Measurements from ENCODE around the gene PIEZO2. TPM values are rescaled to one million over a fixed set of nuclear protein-coding genes. Genes with fewer than 3 reads are reported as not detected.

The PIEZO2 gene
- total RNA-seq, 2 experiments from 2014 or later: not detected

- Mint-ChIP-seq H3K27ac (no peak overlapping the region), H3K4me3 (no peak overlapping the region), H3K27me3 (no peaks in the 10 kb centered on the region), H3K4me1 (no peaks in the 10 kb centered on the region), H3K36me3 (no peaks in the 10 kb centered on the region), H3K9me3 (ENCODE audit: low read depth) (no peaks in the 10 kb centered on the region)
- DNase-seq: no peak
- CTCF ChIA-PET: no interaction called here
- no peak for ATAC-seq
These were observed 195.7 kb downstream of the PIEZO2 start for GRCh38 chr18:10953672-10954071.

GRCh38 chr18:10951631-10952544 is 197.5 kb downstream of the PIEZO2 start:
- Mint-ChIP-seq H3K4me3 (no peak overlapping the region), H3K27ac (no peak overlapping the region), H3K4me1 (no peaks in the 10 kb centered on the region), H3K27me3 (no peaks in the 10 kb centered on the region), H3K36me3 (no peaks in the 10 kb centered on the region), H3K9me3 (ENCODE audit: low read depth) (no peaks in the 10 kb centered on the region)
- no peak for ATAC-seq
- no peak for DNase-seq
- CTCF ChIA-PET: no interaction called here

GRCh38 chr18:10950876-10951630 is 198.3 kb downstream of the PIEZO2 start:
- Mint-ChIP-seq H3K9me3 (ENCODE audit: low read depth) (peaks cover 3% of the 10 kb centered on the region), H3K36me3 (peaks cover under 1% of the 10 kb centered on the region), H3K27me3 (no peaks in the 10 kb centered on the region), H3K4me3 (no peak overlapping the region), H3K4me1 (no peaks in the 10 kb centered on the region), H3K27ac (no peak overlapping the region)
- ATAC-seq (no peak), DNase-seq (no peak)
- CTCF ChIA-PET: no interaction called here

GRCh38 chr18:10950080-10950875 is 199.1 kb downstream of the PIEZO2 start:
- ATAC-seq: no peak
- no peak for DNase-seq
- no peaks in the 10 kb centered on the region for H3K27me3 Mint-ChIP-seq
- CTCF ChIA-PET: no interaction called here
- H3K4me3 Mint-ChIP-seq: no peak overlapping the region
- H3K36me3 Mint-ChIP-seq: peaks cover 1% of the 10 kb centered on the region
- no peak overlapping the region for H3K27ac Mint-ChIP-seq
- H3K4me1 Mint-ChIP-seq: no peaks in the 10 kb centered on the region
- H3K9me3 Mint-ChIP-seq (ENCODE audit: low read depth): peaks cover 8% of the 10 kb centered on the region

GRCh38 chr18:10949655-10950054 is 199.7 kb downstream of the PIEZO2 start:
- H3K9me3 Mint-ChIP-seq (ENCODE audit: low read depth): peaks cover 12% of the 10 kb centered on the region

GRCh38 chr18:10948421-10948820 is 200.9 kb downstream of the PIEZO2 start:
- Mint-ChIP-seq H3K36me3 (peaks cover 1% of the 10 kb centered on the region), H3K27ac (no peak overlapping the region), H3K4me3 (no peak overlapping the region), H3K4me1 (no peaks in the 10 kb centered on the region), H3K9me3 (ENCODE audit: low read depth) (peaks cover 12% of the 10 kb centered on the region), H3K27me3 (no peaks in the 10 kb centered on the region)
- CTCF ChIA-PET: no interaction called here
- ATAC-seq: no peak
- no peak for DNase-seq

More at GRCh38 chr18:10949655-10950054, 199.7 kb downstream of the PIEZO2 start:
- Mint-ChIP-seq H3K36me3 (peaks cover 1% of the 10 kb centered on the region), H3K27ac (no peak overlapping the region), H3K4me1 (no peaks in the 10 kb centered on the region), H3K27me3 (no peaks in the 10 kb centered on the region), H3K4me3 (no peak overlapping the region)
- CTCF ChIA-PET: no interaction called here
- ATAC-seq: no peak
- DNase-seq: no peak

GRCh38 chr18:10946058-10946457 is 203.3 kb downstream of the PIEZO2 start:
- Mint-ChIP-seq H3K36me3 (peaks cover 1% of the 10 kb centered on the region), H3K9me3 (ENCODE audit: low read depth) (peaks cover 12% of the 10 kb centered on the region), H3K27ac (no peak overlapping the region), H3K4me1 (no peaks in the 10 kb centered on the region), H3K4me3 (no peak overlapping the region), H3K27me3 (no peaks in the 10 kb centered on the region)
- ATAC-seq (no peak), DNase-seq (no peak)
- CTCF ChIA-PET: no interaction called here

GRCh38 chr18:10942998-10943397 is 206.4 kb downstream of the PIEZO2 start:
- H3K27me3 Mint-ChIP-seq: no peaks in the 10 kb centered on the region
- CTCF ChIA-PET: no interaction called here
- H3K4me3 Mint-ChIP-seq: no peak overlapping the region
- peaks cover 12% of the 10 kb centered on the region for H3K9me3 Mint-ChIP-seq (ENCODE audit: low read depth)
- peaks cover 1% of the 10 kb centered on the region for H3K36me3 Mint-ChIP-seq
- no peak for ATAC-seq
- no peaks in the 10 kb centered on the region for H3K4me1 Mint-ChIP-seq
- DNase-seq: no peak
- H3K27ac Mint-ChIP-seq: no peak overlapping the region

GRCh38 chr18:10939822-10940221 is 209.5 kb downstream of the PIEZO2 start:
- Mint-ChIP-seq H3K36me3 (no peaks in the 10 kb centered on the region), H3K4me1 (no peaks in the 10 kb centered on the region), H3K9me3 (ENCODE audit: low read depth) (peaks cover 2% of the 10 kb centered on the region), H3K27ac (no peak overlapping the region), H3K4me3 (no peak overlapping the region), H3K27me3 (no peaks in the 10 kb centered on the region)
- ATAC-seq: no peak
- DNase-seq: no peak
- CTCF ChIA-PET: no interaction called here

- ATAC-seq (no peak), DNase-seq (no peak)
- Mint-ChIP-seq H3K4me1 (no peaks in the 10 kb centered on the region), H3K4me3 (no peak overlapping the region), H3K36me3 (no peaks in the 10 kb centered on the region), H3K27ac (no peak overlapping the region), H3K9me3 (ENCODE audit: low read depth) (no peaks in the 10 kb centered on the region), H3K27me3 (no peaks in the 10 kb centered on the region)
- CTCF ChIA-PET: no interaction called here
These were observed 211.4 kb downstream of the PIEZO2 start for GRCh38 chr18:10937743-10938640.

- H3K36me3 Mint-ChIP-seq: no peaks in the 10 kb centered on the region
- H3K4me3 Mint-ChIP-seq: no peak overlapping the region
- ATAC-seq (no peak), DNase-seq (no peak)
- CTCF ChIA-PET: no interaction called here
- no peak overlapping the region for H3K27ac Mint-ChIP-seq
- H3K9me3 Mint-ChIP-seq (ENCODE audit: low read depth): no peaks in the 10 kb centered on the region
- H3K4me1 Mint-ChIP-seq: no peaks in the 10 kb centered on the region
- no peaks in the 10 kb centered on the region for H3K27me3 Mint-ChIP-seq
These were observed 213.0 kb downstream of the PIEZO2 start for GRCh38 chr18:10936176-10937053.

GRCh38 chr18:10935588-10935987 is 213.8 kb downstream of the PIEZO2 start:
- DNase-seq: no peak
- H3K36me3 Mint-ChIP-seq: no peaks in the 10 kb centered on the region
- H3K4me3 Mint-ChIP-seq: no peak overlapping the region
- no peak overlapping the region for H3K27ac Mint-ChIP-seq
- no peaks in the 10 kb centered on the region for H3K4me1 Mint-ChIP-seq
- ATAC-seq: no peak
- CTCF ChIA-PET: no interaction called here
- no peaks in the 10 kb centered on the region for H3K27me3 Mint-ChIP-seq
- no peaks in the 10 kb centered on the region for H3K9me3 Mint-ChIP-seq (ENCODE audit: low read depth)
